ENCODE data around the gene HOMER2.

DNA sequence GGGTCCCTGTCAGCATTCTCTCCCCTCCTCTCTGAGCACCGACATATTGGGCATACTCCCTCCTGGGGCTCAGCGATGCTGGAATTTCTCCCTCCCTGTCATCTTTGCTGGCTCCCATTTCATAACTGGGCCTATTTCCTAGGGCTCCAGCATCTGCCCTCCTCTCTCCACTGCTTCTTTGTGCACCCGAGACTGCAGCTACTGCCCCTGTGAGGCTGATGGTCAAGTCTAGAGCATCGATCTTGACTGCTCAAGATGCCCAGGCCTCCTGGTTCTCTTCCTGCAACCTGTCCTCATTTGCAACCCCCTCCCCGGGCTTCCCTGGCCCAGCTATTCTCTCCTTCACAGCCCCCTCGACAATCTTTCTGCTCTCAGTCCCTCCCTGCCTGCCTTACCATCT lies 89.6 kb downstream of the HOMER2 start:
- TF ChIP-seq, protein P1, sequence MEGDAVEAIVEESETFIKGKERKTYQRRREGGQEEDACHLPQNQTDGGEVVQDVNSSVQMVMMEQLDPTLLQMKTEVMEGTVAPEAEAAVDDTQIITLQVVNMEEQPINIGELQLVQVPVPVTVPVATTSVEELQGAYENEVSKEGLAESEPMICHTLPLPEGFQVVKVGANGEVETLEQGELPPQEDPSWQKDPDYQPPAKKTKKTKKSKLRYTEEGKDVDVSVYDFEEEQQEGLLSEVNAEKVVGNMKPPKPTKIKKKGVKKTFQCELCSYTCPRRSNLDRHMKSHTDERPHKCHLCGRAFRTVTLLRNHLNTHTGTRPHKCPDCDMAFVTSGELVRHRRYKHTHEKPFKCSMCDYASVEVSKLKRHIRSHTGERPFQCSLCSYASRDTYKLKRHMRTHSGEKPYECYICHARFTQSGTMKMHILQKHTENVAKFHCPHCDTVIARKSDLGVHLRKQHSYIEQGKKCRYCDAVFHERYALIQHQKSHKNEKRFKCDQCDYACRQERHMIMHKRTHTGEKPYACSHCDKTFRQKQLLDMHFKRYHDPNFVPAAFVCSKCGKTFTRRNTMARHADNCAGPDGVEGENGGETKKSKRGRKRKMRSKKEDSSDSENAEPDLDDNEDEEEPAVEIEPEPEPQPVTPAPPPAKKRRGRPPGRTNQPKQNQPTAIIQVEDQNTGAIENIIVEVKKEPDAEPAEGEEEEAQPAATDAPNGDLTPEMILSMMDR (IDR thresholded peaks at IDR 0.05; ENCODE audit: low read depth, low read length) = no peak
- no peak for TF ChIP-seq EZH2phosphoT487 (IDR thresholded peaks at IDR 0.05; ENCODE audit: low read depth)
